Stimulated activated CD4-positive, alpha-beta T cell treated with anti-CD3 and anti-CD28 coated beads, Interleukin-12 subunit alpha, Interleukin-12 subunit beta, amount 100 ng/mL, for 24 hours (primary cell): Measurements from ENCODE around the gene TST.

Experiments
- DNase-seq, 2 experiments: peaks; one replicate each; pipeline ENCODE4 v3.0.0-alpha.2; 2020; ENCODE audit warnings: low read depth in 2 of 2

The TST gene

GRCh38 chr22:37019309-37020191 lies at the start of gene TST, which contains the start of gene MPST:
TST (minus strand) TSS chr22:37019447; CDS start chr22:37018732, 715 bp downstream.
MPST (plus strand) TSS chr22:37019742; CDS start chr22:37019837, 95 bp downstream.
- DNase-seq: peak in 1 of 2 experiments; percentile 31

- no peak for DNase-seq
Measured at GRCh38 chr22:37068859-37069258, 49.6 kb upstream of the TST start.

- DNase-seq: no peak
Measured at GRCh38 chr22:37067428-37067827, 48.2 kb upstream of the TST start.

- no peak for DNase-seq
Measured at GRCh38 chr22:37065961-37066360, 46.7 kb upstream of the TST start.

GRCh38 chr22:37065180-37065579 lies 45.9 kb upstream of the TST start:
- no peak for DNase-seq

- DNase-seq: no peak
Measured at GRCh38 chr22:37064553-37064952, 45.3 kb upstream of the TST start.

GRCh38 chr22:37063431-37064420 lies 44.5 kb upstream of the TST start:
- no peak for DNase-seq

- no peak for DNase-seq
Measured at GRCh38 chr22:37062702-37063381, 43.6 kb upstream of the TST start.

GRCh38 chr22:37062376-37062675 lies 43.1 kb upstream of the TST start:
- no peak for DNase-seq

GRCh38 chr22:37061611-37062375 lies 42.5 kb upstream of the TST start:
- DNase-seq: no peak

GRCh38 chr22:37060801-37061610 lies 41.8 kb upstream of the TST start:
- DNase-seq: peak in 1 of 2 experiments; percentile 54

GRCh38 chr22:37059876-37060449 lies 40.7 kb upstream of the TST start:
- DNase-seq: no peak

GRCh38 chr22:37058917-37059701 lies 39.9 kb upstream of the TST start:
- no peak for DNase-seq

GRCh38 chr22:37057796-37058510 lies 38.7 kb upstream of the TST start:
- no peak for DNase-seq

GRCh38 chr22:37057226-37057625 lies 38.0 kb upstream of the TST start:
- DNase-seq: no peak

GRCh38 chr22:37056246-37056645 lies 37.0 kb upstream of the TST start:
- no peak for DNase-seq

- DNase-seq: no peak
Measured at GRCh38 chr22:37054600-37055365, 35.5 kb upstream of the TST start.

GRCh38 chr22:37054056-37054395 lies 34.8 kb upstream of the TST start:
- DNase-seq: no peak
